ENCODE results near the gene SMC1A. TPM values are rescaled to one million over a fixed set of nuclear protein-coding genes. Genes with fewer than 3 reads are reported as not detected.
A peak's percentile ranks its signal among the peaks of the same experiment; 100 is the strongest.
"Not testable (repeated sequence)": the region's sequence is repeated elsewhere in the genome, so short reads cannot be mapped to it uniquely, and the experiment has no call there.

SMC1A gene
- total RNA-seq, 6 donors from 2014 or later, result 27.2 to 49.3 (median 42.5) TPM

DNA sequence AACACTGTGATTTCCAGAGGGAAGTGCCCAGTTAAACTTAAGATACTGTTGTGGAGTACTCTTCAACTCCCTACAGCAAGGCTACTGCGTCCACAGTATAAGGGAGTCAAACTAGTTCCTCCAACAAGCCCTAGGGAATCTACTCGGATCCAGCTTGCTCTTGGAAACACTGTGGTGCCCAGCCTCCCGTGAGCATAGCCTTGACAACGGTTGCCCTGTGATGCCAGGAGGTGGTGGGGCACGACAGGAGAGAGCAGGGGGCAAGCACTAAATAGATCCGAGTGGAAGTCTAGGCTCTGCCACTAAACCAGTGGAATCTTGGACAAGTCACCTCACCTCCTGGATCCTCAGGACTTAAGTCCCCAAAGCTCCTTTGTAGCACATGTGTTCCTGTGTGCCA lies 45.6 kb downstream of the SMC1A start:
- TF ChIP-seq, protein P1, sequence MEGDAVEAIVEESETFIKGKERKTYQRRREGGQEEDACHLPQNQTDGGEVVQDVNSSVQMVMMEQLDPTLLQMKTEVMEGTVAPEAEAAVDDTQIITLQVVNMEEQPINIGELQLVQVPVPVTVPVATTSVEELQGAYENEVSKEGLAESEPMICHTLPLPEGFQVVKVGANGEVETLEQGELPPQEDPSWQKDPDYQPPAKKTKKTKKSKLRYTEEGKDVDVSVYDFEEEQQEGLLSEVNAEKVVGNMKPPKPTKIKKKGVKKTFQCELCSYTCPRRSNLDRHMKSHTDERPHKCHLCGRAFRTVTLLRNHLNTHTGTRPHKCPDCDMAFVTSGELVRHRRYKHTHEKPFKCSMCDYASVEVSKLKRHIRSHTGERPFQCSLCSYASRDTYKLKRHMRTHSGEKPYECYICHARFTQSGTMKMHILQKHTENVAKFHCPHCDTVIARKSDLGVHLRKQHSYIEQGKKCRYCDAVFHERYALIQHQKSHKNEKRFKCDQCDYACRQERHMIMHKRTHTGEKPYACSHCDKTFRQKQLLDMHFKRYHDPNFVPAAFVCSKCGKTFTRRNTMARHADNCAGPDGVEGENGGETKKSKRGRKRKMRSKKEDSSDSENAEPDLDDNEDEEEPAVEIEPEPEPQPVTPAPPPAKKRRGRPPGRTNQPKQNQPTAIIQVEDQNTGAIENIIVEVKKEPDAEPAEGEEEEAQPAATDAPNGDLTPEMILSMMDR (IDR thresholded peaks at IDR 0.05), result no peak
- TF ChIP-seq POLR2A (IDR thresholded peaks at IDR 0.05) (no peak), EP300 (IDR thresholded peaks at IDR 0.05) (no peak), POLR2AphosphoS5 (IDR thresholded peaks at IDR 0.05) (no peak)
- no peaks in the 10 kb centered on the region for H3K9me3 ChIP-seq
- DNase-seq, result no peak
- H3K36me3 ChIP-seq, result peaks cover 0 to 56% (median 33%) of the 10 kb centered on the region in 4 donors
- no peak for ATAC-seq (ENCODE audit: low FRiP score in 2 of 2)
- H3K27me3 ChIP-seq, result no peaks in the 10 kb centered on the region
- H3K4me3 ChIP-seq, result no peak overlapping the region
- WGBS, 2 donors, result 91% methylated on average over 6 of the region's 6 CpGs; no CpG with 5 or more reads in 1 of the 2 donors
- H3K4me1 ChIP-seq, result no peaks in the 10 kb centered on the region
- no peak overlapping the region for H3K27ac ChIP-seq

DNA sequence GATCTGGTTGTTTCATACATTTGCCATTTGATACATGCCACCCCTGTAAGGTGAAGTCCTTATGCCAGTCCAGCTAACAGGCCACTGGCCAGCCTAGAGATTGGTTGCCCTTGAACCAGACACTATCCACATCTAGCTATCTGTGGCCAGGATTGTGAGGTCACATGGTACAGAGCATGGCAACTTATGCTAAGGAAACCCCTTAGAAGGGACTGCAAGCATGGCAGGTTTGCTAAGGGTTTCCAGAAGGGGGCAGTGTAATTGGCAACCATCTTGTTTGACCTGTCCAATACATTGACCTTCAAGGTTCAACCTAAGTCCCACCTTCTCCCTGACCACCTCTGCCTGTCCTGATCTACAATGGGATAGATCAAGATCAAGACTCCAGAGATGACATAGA lies 47.5 kb downstream of the SMC1A start:
- DNase-seq, result no peak
- Histone ChIP-seq H3K36me3 (peaks cover 0 to 36% (median 15%) of the 10 kb centered on the region in 4 donors), H3K4me3 (no peak overlapping the region), H3K9me3 (no peaks in the 10 kb centered on the region), H3K27ac (no peak overlapping the region), H3K4me1 (no peaks in the 10 kb centered on the region), H3K27me3 (no peaks in the 10 kb centered on the region)
- no peak for TF ChIP-seq POLR2A (IDR thresholded peaks at IDR 0.05)
- TF ChIP-seq, protein P1 (IDR thresholded peaks at IDR 0.05), result no peak
- TF ChIP-seq EP300 (IDR thresholded peaks at IDR 0.05), result no peak
- no peak for TF ChIP-seq POLR2AphosphoS5 (IDR thresholded peaks at IDR 0.05)
- peak in 1 of 2 donors; percentile 9 for ATAC-seq (ENCODE audit: low FRiP score in 2 of 2)

DNA sequence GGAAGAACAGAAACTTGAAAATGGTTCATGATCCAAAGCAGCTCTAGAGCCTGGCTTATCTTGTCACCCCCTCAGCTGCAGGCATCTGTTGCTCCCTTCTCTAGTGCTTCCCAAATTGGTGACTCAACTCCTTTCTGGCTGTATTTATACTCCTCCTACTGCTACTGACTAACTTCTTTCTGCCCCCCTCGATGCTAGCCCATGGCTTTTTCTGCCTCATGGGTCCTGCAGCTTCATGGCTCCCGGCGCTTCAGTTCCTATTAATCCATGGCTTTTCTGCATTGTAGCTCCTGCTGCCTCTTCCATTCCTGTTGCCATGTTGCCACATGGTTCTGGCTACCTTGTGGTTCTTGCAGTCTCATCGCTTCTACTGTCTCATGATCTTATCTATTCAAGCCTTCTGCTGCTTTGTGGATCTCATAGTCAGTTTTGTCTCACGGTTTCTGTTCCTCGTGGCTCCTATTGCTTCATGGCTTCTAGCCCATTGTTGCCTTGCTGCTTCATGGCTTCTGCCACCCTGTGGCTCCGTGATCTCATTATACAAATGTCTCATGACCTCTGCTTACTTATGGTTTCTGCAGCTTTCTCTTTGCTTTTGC lies 48.1 kb downstream of the SMC1A start:
- no peaks in the 10 kb centered on the region for H3K4me1 ChIP-seq
- H3K9me3 ChIP-seq, result no peaks in the 10 kb centered on the region
- no peak overlapping the region for H3K4me3 ChIP-seq
- peaks cover 0 to 30% (median 10%) of the 10 kb centered on the region in 4 donors for H3K36me3 ChIP-seq
- 80% methylated on average over 6 to 7 of the region's 7 CpGs for WGBS, 2 donors
- H3K27me3 ChIP-seq, result no peaks in the 10 kb centered on the region
- DNase-seq, result peak in 1 of 2 donors; percentile 24
- ATAC-seq (ENCODE audit: low FRiP score in 2 of 2), result peak in 1 of 2 donors; percentile 23
- TF ChIP-seq EP300 (IDR thresholded peaks at IDR 0.05), result no peak
- no peak for TF ChIP-seq POLR2A (IDR thresholded peaks at IDR 0.05)
- TF ChIP-seq, protein P1 (IDR thresholded peaks at IDR 0.05), result no peak
- TF ChIP-seq POLR2AphosphoS5 (IDR thresholded peaks at IDR 0.05), result no peak
- H3K27ac ChIP-seq, result no peak overlapping the region

DNA sequence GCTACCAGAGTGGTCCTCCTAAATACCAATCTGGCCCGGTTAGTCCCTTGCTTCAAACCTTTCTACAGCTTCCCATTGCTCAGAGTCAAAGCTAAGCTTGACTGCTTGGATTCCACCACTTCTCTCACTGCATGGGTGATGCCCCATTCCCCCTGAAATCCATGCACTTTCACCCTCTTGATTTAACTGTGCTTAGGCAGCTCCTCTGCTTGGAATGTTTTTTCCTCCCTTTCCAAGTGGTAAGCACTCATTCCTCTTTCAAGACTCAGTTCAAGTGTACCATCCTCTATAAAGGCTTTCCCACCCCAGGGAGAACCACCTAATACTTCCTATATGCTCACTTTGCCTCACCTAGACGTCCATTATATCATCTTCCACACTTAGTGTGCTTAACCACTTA lies 49.1 kb downstream of the SMC1A start:
- no peaks in the 10 kb centered on the region for H3K4me1 ChIP-seq
- no peaks in the 10 kb centered on the region for H3K27me3 ChIP-seq
- no peak for DNase-seq
- no peak overlapping the region for H3K4me3 ChIP-seq
- ATAC-seq (ENCODE audit: low FRiP score in 2 of 2), result no peak
- H3K9me3 ChIP-seq, result peaks cover 0 to 5% (median 0%) of the 10 kb centered on the region in 4 donors
- WGBS, 2 donors, result 70 to 80% methylated on average over 2 of the region's 2 CpGs
- peaks cover 0 to 20% (median 5%) of the 10 kb centered on the region in 4 donors for H3K36me3 ChIP-seq
- no peak for TF ChIP-seq POLR2A (IDR thresholded peaks at IDR 0.05)
- no peak overlapping the region for H3K27ac ChIP-seq

DNA sequence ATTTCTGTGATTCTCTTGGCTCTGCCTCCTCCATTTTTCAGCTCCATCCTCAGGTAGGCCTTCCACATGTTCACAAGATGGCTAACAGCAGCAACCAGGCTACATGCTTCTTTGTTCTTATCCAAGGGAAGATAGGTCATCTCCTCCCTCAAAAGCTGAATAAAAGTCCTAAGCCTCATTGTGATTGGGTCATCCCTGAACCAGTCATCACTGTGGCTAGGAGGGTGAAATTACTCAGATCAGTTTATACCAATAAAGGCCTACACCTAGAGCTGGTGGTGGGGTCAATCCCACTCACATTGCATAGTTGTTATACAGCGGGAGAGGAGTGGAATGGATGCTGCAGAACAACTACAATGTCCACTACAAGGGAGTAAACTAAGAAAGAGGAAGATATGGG lies 56.0 kb downstream of the SMC1A start:
- H3K27ac ChIP-seq, H3K36me3 ChIP-seq: not testable (repeated sequence)
- 93 to 100% methylated on average over 1 of the region's 1 CpG for WGBS, 2 donors

DNA sequence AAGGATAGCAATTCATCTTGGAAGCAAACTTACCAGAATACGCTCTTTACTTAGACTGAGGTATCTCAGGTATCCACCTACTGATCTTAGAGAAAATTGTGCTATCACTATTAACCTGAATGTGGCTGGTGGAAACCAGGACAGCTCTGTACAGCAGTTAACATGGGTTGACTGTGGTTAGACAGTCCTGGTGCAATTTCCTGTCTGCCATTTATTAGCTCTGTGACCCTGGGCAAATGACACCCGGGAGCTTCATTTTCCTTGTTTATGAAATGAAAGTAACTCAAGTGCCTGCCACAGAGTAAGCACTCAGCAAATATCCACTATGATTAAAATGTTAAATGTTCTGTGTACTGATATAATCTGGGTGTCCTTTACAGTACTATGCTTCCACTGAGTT lies 60.0 kb downstream of the SMC1A start:
- TF ChIP-seq POLR2AphosphoS5 (IDR thresholded peaks at IDR 0.05) (no peak), EP300 (IDR thresholded peaks at IDR 0.05) (no peak), POLR2A (IDR thresholded peaks at IDR 0.05) (no peak)
- TF ChIP-seq, protein P1 (IDR thresholded peaks at IDR 0.05), result no peak
- Histone ChIP-seq H3K27me3 (no peaks in the 10 kb centered on the region), H3K9me3 (no peaks in the 10 kb centered on the region), H3K4me1 (no peaks in the 10 kb centered on the region), H3K36me3 (no peaks in the 10 kb centered on the region), H3K27ac (no peak overlapping the region), H3K4me3 (no peak overlapping the region)
- ATAC-seq (ENCODE audit: low FRiP score in 2 of 2), result no peak
- 43 to 54% methylated on average over 2 of the region's 2 CpGs for WGBS, 2 donors
- no peak for DNase-seq

More for the DNA sequence above, 56.0 kb downstream of the SMC1A start:
- not testable (repeated sequence) for H3K27me3 ChIP-seq; ATAC-seq (ENCODE audit: low FRiP score in 2 of 2); DNase-seq; H3K4me3 ChIP-seq; H3K4me1 ChIP-seq
- H3K9me3 ChIP-seq, result peaks cover 0 to 10% (median 0%) of the 10 kb centered on the region in 4 donors
